GM21786 (cell line): ENCODE measurements around the gene SPTBN2.
A peak's percentile ranks its signal among the peaks of the same experiment; 100 is the strongest.
"Not testable (repeated sequence)": the region's sequence is repeated elsewhere in the genome, so short reads cannot be mapped to it uniquely, and the experiment has no call there.

Experiments used
- ATAC-seq: cut with Tn5 transposase; IDR thresholded peaks from one replicate; pipeline ENCODE4 v1.9.1; 2021; ENCODE audit not compliant: unreplicated experiment

The SPTBN2 gene

DNA sequence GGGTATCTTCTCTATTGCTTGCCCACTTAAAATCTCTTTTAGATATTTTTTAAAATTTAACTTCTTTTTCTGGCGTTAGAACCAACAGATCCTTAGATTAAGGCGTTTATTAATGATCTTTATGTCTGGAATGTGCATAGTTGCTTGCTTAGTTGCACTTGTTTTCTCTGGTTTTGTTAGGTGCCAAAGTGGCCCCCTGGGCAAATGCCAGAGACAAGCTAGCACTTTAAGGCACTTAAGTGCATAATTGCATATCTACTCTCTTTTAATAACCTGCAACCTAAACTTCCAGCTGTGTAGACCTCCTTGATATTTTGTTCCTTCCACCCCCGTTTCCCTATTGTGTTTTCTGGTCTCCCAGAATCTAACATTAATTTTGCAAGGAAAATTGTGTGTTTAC, 87.2 kb downstream of the SPTBN2 start:
- no peak for ATAC-seq

DNA sequence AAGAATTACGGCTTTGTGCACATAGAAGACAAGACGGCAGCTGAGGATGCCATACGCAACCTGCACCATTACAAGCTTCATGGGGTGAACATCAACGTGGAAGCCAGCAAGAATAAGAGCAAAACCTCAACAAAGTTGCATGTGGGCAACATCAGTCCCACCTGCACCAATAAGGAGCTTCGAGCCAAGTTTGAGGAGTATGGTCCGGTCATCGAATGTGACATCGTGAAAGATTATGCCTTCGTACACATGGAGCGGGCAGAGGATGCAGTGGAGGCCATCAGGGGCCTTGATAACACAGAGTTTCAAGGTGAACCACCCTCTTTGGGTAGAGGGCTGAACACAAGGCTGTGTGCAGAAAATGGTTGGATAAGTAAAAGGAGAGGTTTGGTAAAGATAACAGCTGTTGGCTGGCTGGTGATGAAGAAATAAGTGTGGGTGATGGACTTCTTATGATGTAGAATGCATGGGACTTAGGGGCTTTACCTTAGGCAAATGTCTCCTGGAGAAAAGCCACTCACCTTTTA, 89.1 kb downstream of the SPTBN2 start:
- not testable (repeated sequence) for ATAC-seq

DNA sequence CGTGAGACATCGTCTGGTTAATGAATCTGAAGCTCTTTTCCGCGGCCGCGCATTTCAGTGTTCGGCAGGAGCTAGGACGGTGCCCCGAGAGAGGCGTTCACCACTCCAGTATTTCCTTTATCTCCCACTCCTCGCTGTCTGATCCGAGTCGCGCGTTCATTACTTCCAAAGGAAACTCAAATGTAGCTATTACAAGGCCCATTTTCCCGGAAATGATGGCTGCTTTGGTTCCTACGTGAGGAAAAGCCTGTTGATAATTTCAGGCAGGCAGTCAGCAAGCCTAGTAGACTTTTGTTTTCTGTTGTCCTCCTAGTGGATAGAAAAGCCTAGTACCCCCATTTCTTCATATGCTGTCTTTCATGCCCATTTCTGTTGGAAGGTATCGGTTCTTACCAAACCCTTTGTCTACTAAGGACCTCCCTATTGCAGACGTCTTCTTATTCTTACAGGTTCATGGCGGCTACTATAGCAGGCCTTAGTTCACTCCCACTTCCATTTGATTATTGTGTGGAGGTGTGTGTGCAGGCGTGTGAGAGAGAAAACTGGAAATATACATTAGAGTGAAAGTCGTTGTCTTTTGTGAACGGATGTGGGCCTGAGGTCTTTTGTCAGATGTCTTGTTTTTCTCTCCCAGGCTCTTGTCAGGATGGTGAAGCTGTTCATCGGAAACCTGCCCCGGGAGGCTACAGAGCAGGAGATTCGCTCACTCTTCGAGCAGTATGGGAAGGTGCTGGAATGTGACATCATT, 89.8 kb downstream of the SPTBN2 start:
- ATAC-seq: no peak

DNA sequence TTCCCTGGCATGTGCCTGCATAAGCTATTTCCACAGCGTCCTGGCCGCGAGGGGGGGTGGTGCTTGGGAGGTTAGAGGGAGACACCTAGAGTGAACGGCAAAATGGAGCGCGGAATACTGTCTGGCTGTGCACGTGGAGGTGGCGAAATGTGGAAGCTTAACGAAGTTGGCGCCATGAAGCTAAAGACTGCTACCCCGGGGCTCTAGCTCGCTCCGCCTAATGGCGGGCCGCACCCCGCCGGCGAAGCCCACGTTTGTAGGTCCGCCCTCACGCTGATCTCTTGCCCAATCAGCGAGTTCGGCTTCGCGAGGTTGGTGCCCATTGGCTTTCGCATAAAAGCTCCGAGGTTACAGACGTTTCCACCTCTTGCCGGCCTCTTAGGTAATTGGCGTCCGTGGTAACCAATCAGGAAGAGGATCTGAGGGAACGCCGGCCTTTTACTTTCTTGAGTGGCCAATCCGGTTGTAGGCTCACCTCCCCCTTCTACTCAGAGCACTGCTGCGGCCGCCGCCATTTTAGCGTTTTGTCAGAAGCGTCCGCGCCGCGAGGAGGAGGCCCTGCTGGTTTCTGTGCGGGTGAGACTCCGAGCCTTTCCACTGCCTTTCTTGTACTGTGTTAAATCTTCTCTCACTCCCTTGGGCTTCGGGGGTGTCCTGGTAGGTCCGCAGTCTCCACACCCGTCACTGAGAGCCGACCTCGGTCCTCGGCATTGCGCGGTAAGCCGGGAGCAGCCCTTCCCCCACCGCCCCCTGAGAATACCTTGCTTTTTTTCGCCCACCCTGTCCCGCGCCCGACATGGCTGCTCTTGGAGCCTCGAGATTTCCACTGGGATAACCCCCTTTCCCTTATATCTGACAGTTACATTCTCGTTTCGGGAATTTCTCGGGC, 90.6 kb downstream of the SPTBN2 start, which contains the start of gene RBM4:
TSS of gene RBM4 (plus strand) at position 527 of the 889 bp plus-strand sequence. CDS start 1,009 bp downstream, outside the sequence.
- ATAC-seq: peak; percentile 97

DNA sequence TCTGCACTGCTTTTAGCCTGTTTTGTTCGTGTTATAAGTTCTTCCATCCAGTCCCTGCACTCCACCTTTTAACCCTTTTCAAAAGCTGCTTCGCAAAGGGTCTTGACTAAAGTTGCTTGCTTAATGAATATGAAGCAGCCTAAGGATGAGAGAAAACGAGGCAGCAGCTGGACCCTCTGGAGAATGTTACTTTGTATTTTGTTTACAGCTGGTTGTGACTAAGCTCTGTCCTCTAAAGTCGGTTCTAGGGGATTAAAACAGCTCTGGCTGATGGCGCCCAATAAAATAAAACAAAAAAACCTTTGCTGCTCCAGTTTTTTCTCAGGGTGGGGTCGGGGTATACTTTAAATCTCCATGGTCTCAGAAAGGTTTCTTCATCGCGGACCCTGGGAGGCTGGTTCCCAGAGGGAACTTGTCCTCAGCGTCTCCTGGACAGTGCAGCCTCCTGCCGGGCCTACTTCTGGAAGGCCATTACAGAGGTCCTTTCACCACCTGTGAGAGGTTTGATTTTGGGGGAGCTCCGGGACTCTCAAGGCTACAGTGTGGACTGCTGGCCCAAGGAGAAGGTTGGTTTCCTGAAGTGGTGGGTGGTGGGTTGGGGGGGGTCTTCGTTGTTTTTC, 91.3 kb downstream of the SPTBN2 start:
- ATAC-seq: no peak

DNA sequence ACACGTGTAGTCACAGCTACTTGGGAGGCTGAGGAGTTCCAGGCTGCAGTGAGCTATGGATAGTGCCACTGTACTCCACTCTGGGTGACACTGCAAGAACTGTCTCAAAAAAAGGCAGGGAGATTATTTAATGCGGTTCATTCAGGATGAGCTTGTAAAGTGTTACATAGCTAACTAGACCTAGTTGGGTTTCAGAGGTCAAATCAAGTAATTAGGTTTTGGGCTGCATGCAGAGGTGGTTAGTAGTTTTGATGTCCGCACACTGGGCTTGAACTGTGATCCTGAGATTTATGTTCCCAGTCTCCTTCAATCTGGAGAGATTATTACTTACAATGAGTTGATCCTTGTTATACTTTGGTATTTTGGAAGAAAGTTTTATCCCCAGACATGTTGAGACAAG, 92.6 kb downstream of the SPTBN2 start:
- ATAC-seq: no peak
